HCT116 (cell line): Measurements from ENCODE around the gene SCFD2. TPM values are rescaled to one million over a fixed set of nuclear protein-coding genes. Genes with fewer than 3 reads are reported as not detected.

Experiments used
- ATAC-seq: fragments of 200-7000 bp; cut with Tn5 transposase; 2 replicates; pipeline ENCODE4 v1.9.1; 2020; ENCODE audit warnings: mild to moderate bottlenecking, moderate library complexity
- BruUV-seq: library from RNA; stranded (reverse); fragments of 400-500 nt; replicated peaks from 2 replicates; lab custom pipeline; 2021; lab: Mats Ljungman, UMichigan
- CTCF ChIA-PET: fragments of 300-600 bp; sonication (Branson Sonifier 250); formaldehyde crosslinking; loops from one replicate; lab custom pipeline; 2021; ENCODE audit warnings: antibody characterized with exemption; lab: Charles Lee
- POLR2A ChIA-PET: fragments of 300-600, 350-600 bp; sonication (Branson Sonifier 250); formaldehyde crosslinking; loops from one replicate; lab custom pipeline; 2021; ENCODE audit warnings: antibody characterized with exemption; lab: Charles Lee
- RAD21 ChIA-PET, 2 experiments: fragments of 300-600 bp; sonication (Branson Sonifier 250); formaldehyde crosslinking; loops; one replicate each; lab custom pipeline; 2023; ENCODE audit warnings: low total read pairs in 2 of 2; ENCODE audit not compliant: uncharacterized antibody in 2 of 2, unreplicated experiment in 2 of 2, low non-redundant PET in 1 of 2; lab: Charles Lee
- DNase-seq: peaks from one replicate; pipeline ENCODE4 v3.0.0-alpha.2; 2010; ENCODE audit warnings: low read depth, low spot score
- H2AFZ ChIP-seq: fragments of 200-600 bp; shearing (Covaris generic), sonication (generic); 2 replicates; pipeline ENCODE4 v1.6.1; 2017; ENCODE audit warnings: low read depth, mixed run types, mixed read lengths, antibody characterized with exemption, low read length; ENCODE audit not compliant: poor library complexity, severe bottlenecking
- H3K27ac ChIP-seq: 2 replicates; pipeline ENCODE4 v1.5.1; 2012; ENCODE audit warnings: low read depth, low read length
- H3K27me3 ChIP-seq: fragments of 200-600 bp; sonication (generic); 2 replicates; pipeline ENCODE4 v1.6.1; 2016; ENCODE audit warnings: mixed run types, low read length, mixed read lengths; ENCODE audit not compliant: insufficient read depth
- H3K36me3 ChIP-seq, 2 experiments: fragments of 200-500 bp in 1 of 2; fragments of 200-600 bp in 1 of 2; sonication (Bioruptor generic) in 1 of 2; sonication (generic) in 1 of 2; 2 replicates each; pipeline versions ENCODE4 v1.5.1 to v1.6.1; 2014 to 2016; ENCODE audit warnings: low read length in 2 of 2, inconsistent platforms in 1 of 2, mixed read lengths in 1 of 2, mixed run types in 1 of 2; ENCODE audit not compliant: insufficient read depth in 2 of 2, control insufficient read depth in 1 of 2
- H3K4me1 ChIP-seq, 2 experiments: fragments of 200-600 bp in 1 of 2; sonication (generic) in 1 of 2; 2 replicates each; pipeline versions ENCODE4 v1.5.1 to v1.6.1; 2012 to 2017; ENCODE audit warnings: low read length in 2 of 2, inconsistent platforms in 1 of 2, mild to moderate bottlenecking in 1 of 2, mixed read lengths in 1 of 2, mixed run types in 1 of 2, moderate library complexity in 1 of 2; ENCODE audit not compliant: insufficient read depth in 2 of 2, control insufficient read depth in 1 of 2
- H3K4me2 ChIP-seq: fragments of 200-600 bp; sonication (generic); 2 replicates; pipeline ENCODE4 v1.6.1; 2017; ENCODE audit warnings: mixed run types, low read length, mixed read lengths
- H3K4me3 ChIP-seq, 2 experiments: fragments of 200-600 bp in 1 of 2; sonication (generic) in 1 of 2; replicated peaks in 1 of 2; 2 replicates each; pipeline ENCODE4 v1.5.1; 2011 to 2016; ENCODE audit warnings: low read length in 2 of 2, control low read depth in 1 of 2, low read depth in 1 of 2, mild to moderate bottlenecking in 1 of 2, mixed read lengths in 1 of 2, mixed run types in 1 of 2
- H3K79me2 ChIP-seq: fragments of 200-600 bp; sonication (generic); 2 replicates; pipeline ENCODE4 v1.6.1; 2017; ENCODE audit warnings: mild to moderate bottlenecking, mixed run types, low read length, moderate library complexity, mixed read lengths; ENCODE audit not compliant: insufficient read depth
- H3K9ac ChIP-seq: fragments of 200-600 bp; sonication (generic); 2 replicates; pipeline ENCODE4 v1.6.1; 2016; ENCODE audit warnings: low read length, mixed read lengths
- H3K9me2 ChIP-seq: fragments of 200-600 bp; sonication (generic), shearing (Covaris generic); 2 replicates; pipeline ENCODE4 v1.6.1; 2017; ENCODE audit warnings: mixed run types, mild to moderate bottlenecking, moderate library complexity; ENCODE audit not compliant: insufficient read depth
- H3K9me3 ChIP-seq, 2 experiments: fragments of 200-500 bp in 1 of 2; fragments of 200-600 bp in 1 of 2; sonication (Bioruptor generic) in 1 of 2; sonication (generic) in 1 of 2; 2 replicates each; pipeline ENCODE4 v1.6.1; 2014 to 2017; ENCODE audit warnings: low read length in 2 of 2, mixed read lengths in 2 of 2, inconsistent platforms in 1 of 2, low read depth in 1 of 2, mild to moderate bottlenecking in 1 of 2, mixed run types in 1 of 2, moderate library complexity in 1 of 2; ENCODE audit not compliant: control insufficient read depth in 1 of 2, insufficient read depth in 1 of 2
- H4K20me1 ChIP-seq: fragments of 200-600 bp; sonication (generic), shearing (Covaris generic); 2 replicates; pipeline ENCODE4 v1.6.1; 2017; ENCODE audit warnings: mixed run types, mild to moderate bottlenecking, moderate library complexity; ENCODE audit not compliant: insufficient read depth
- CBX3 ChIP-seq: IDR thresholded peaks from 2 replicates; pipeline ENCODE4 v1.6.1; 2012; ENCODE audit warnings: low read depth
- CEBPB ChIP-seq: IDR thresholded peaks from 2 replicates; pipeline ENCODE4 v1.6.1; 2012; ENCODE audit warnings: low read depth
- ELF1 ChIP-seq: IDR thresholded peaks from 2 replicates; pipeline ENCODE4 v1.6.1; 2012; ENCODE audit warnings: low read depth, borderline replicate concordance
- EZH2 ChIP-seq: fragments of 200-600 bp; sonication (generic); IDR thresholded peaks from 2 replicates; pipeline ENCODE4 v1.6.1; 2017; ENCODE audit warnings: antibody characterized with exemption, mixed run types
- EZH2phosphoT487 ChIP-seq: fragments of 200-600 bp; IDR thresholded peaks from 2 replicates; pipeline ENCODE4 v1.6.1; 2018; ENCODE audit warnings: antibody characterized with exemption, borderline replicate concordance
- JUND ChIP-seq: IDR thresholded peaks from 2 replicates; pipeline ENCODE4 v1.6.1; 2012
- POLR2A ChIP-seq: IDR thresholded peaks from 2 replicates; pipeline ENCODE4 v1.7.0; 2011; ENCODE audit warnings: borderline replicate concordance; ENCODE audit not compliant: insufficient read depth, insufficient read length; ENCODE audit errors: extremely low read depth
- POLR2AphosphoS5 ChIP-seq: IDR thresholded peaks from 2 replicates; pipeline ENCODE4 v1.6.1; 2011; ENCODE audit warnings: mild to moderate bottlenecking, low read depth, low read length, moderate library complexity
- RAD21 ChIP-seq: IDR thresholded peaks from 2 replicates; pipeline ENCODE4 v1.6.1; 2012; ENCODE audit warnings: low read depth, mild to moderate bottlenecking
- REST ChIP-seq: IDR thresholded peaks from 2 replicates; pipeline ENCODE4 v1.6.1; 2012; ENCODE audit warnings: low read depth
- SIN3A ChIP-seq: IDR thresholded peaks from 2 replicates; pipeline ENCODE4 v1.6.1; 2012; ENCODE audit warnings: low read depth
- SP1 ChIP-seq: IDR thresholded peaks from 2 replicates; pipeline ENCODE4 v1.6.1; 2012; ENCODE audit warnings: low read depth
- SRF ChIP-seq: IDR thresholded peaks from 2 replicates; pipeline ENCODE4 v1.6.1; 2012; ENCODE audit warnings: low read depth
- TCF7L2 ChIP-seq: IDR thresholded peaks from 2 replicates; pipeline ENCODE4 v1.7.0; 2011; ENCODE audit warnings: borderline replicate concordance, inconsistent platforms; ENCODE audit not compliant: insufficient read depth, insufficient read length; ENCODE audit errors: extremely low read depth
- YY1 ChIP-seq: IDR thresholded peaks from 2 replicates; pipeline ENCODE4 v1.6.1; 2011; ENCODE audit warnings: low read length, low read depth, moderate library complexity, mild to moderate bottlenecking; ENCODE audit not compliant: insufficient replicate concordance; ENCODE audit errors: extremely low read depth
- ZBTB33 ChIP-seq: IDR thresholded peaks from 2 replicates; pipeline ENCODE4 v1.6.1; 2011; ENCODE audit warnings: mild to moderate bottlenecking, low read length, moderate library complexity; ENCODE audit not compliant: insufficient replicate concordance; ENCODE audit errors: extremely low read depth
- ZFX ChIP-seq: fragments of 450-650 bp; IDR thresholded peaks from 2 replicates; pipeline ENCODE4 v1.6.1; 2017
- ZNF274 ChIP-seq: fragments of 200-500 bp; sonication (Bioruptor generic); IDR thresholded peaks from 2 replicates; pipeline ENCODE4 v1.6.1; 2014; ENCODE audit warnings: mild to moderate bottlenecking, low read depth, low read length, inconsistent platforms
- intact Hi-C: fragments of 100-400 bp; cut with micrococcal nuclease; formaldehyde crosslinking; loops from 2 replicates; pipeline ENCODE4 v1.10.0; 2022
- total RNA-seq: library from RNA; stranded (reverse); gene quantifications from one replicate; pipeline ENCODE4 v1.2.1, GENCODE V29; 2021; ENCODE audit not compliant: unreplicated experiment

The SCFD2 gene
- total RNA-seq, 1 experiment from 2014 or later, result 13.6 TPM

DNA sequence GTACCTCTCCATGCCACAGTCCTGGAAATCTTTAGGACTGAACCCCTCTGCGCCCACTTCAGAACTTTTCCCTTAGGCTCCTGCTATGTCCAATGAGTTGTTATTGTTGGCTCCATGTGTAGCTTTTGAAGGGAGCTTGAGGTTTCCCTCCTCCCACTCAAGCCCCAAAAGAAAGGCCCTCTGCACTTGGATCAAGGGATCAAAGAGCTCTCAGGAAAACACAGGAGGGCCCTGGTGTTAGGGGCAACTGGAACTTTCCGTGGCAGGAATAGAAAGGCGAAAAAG, 368.8 kb downstream of the SCFD2 start:
- Histone ChIP-seq H2AFZ (no peak overlapping the region), H3K4me1 (peaks cover 0 to 10% of the 10 kb centered on the region in 2 experiments; a peak in 1 of 4 replicates), H4K20me1 (no peaks in the 10 kb centered on the region), H3K36me3 (no peaks in the 10 kb centered on the region), H3K9ac (no peak overlapping the region), H3K79me2 (no peaks in the 10 kb centered on the region), H3K27ac (no peak overlapping the region), H3K4me3 (no peak overlapping the region), H3K9me2 (no peaks in the 10 kb centered on the region), H3K27me3 (no peaks in the 10 kb centered on the region), H3K4me2 (no peak overlapping the region), H3K9me3 (no peaks in the 10 kb centered on the region)
- DNase-seq (no peak), ATAC-seq (no peak)
- intact Hi-C loops, result no loop called here
- ChIA-PET POLR2A (no interaction called here), RAD21 (no interaction called here), CTCF (no interaction called here)
- TF ChIP-seq POLR2A, result no peak
- TF ChIP-seq EZH2, result no peak
- no peak for TF ChIP-seq SRF
- no peak for TF ChIP-seq YY1
- no peak for TF ChIP-seq SIN3A
- TF ChIP-seq ZBTB33, result no peak
- TF ChIP-seq JUND, result no peak
- TF ChIP-seq SP1, result no peak
- no peak for TF ChIP-seq RAD21
- TF ChIP-seq REST, result no peak
- TF ChIP-seq ZNF274, result no peak
- no peak for TF ChIP-seq EZH2phosphoT487
- no peak for TF ChIP-seq POLR2AphosphoS5
- no peak for TF ChIP-seq TCF7L2
- no peak for TF ChIP-seq ELF1
- TF ChIP-seq CBX3, result no peak
- no peak for TF ChIP-seq ZFX
- no peak for TF ChIP-seq CEBPB
- no TSS peak for BruUV-seq
